B cell (primary cell): ENCODE results near the gene SLC25A17.

Experiments used
- EZH2 ChIP-seq: IDR thresholded peaks from 2 replicates; pipeline ENCODE4 v1.6.1; 2012; ENCODE audit warnings: borderline replicate concordance, low read depth, mild to moderate bottlenecking, moderate library complexity, low read length; ENCODE audit not compliant: insufficient read depth, poor library complexity, severe bottlenecking
- TF ChIP-seq, protein P1 (sequence below): fragments of 200-600 bp; IDR thresholded peaks from one replicate; pipeline ENCODE4 v1.8.0; 2022; ENCODE audit warnings: antibody characterized with exemption, mild to moderate bottlenecking

DNA sequence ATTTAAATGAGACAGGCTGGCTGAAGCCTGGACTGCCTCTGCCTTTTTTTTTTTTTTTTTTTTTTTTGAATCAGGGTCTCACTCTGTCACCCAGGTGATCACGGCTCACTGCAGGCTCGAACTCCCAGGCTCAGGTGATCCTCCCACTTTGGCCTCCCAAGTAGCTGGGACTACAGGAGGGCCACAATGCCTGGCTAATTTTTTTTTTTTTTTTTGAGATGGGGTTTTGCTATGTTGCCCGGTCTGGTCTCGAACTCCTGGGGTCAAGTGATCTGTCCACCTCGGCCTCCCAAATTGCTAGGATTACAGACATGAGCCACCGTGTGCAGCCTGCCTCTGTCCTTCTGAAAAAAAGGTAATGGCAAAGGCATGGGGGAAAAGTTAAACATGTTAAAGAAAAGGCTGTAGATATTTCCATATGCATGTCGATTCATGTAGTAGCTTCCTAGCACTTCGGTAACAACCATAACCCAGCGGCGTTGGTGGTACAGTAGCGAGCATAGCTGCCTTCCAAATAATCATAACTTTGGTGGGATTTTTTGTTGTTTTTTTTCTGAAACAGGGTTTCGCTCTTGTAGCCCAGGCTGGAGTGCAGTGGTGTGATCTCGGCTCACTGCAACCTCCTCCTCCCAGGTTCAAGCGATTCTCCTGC, 91.1 kb downstream of the SLC25A17 start:
- TF ChIP-seq, protein P1, sequence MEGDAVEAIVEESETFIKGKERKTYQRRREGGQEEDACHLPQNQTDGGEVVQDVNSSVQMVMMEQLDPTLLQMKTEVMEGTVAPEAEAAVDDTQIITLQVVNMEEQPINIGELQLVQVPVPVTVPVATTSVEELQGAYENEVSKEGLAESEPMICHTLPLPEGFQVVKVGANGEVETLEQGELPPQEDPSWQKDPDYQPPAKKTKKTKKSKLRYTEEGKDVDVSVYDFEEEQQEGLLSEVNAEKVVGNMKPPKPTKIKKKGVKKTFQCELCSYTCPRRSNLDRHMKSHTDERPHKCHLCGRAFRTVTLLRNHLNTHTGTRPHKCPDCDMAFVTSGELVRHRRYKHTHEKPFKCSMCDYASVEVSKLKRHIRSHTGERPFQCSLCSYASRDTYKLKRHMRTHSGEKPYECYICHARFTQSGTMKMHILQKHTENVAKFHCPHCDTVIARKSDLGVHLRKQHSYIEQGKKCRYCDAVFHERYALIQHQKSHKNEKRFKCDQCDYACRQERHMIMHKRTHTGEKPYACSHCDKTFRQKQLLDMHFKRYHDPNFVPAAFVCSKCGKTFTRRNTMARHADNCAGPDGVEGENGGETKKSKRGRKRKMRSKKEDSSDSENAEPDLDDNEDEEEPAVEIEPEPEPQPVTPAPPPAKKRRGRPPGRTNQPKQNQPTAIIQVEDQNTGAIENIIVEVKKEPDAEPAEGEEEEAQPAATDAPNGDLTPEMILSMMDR, result no peak
- no peak for TF ChIP-seq EZH2
